Activated CD8-positive, alpha-beta memory T cell treated with anti-CD3 and anti-CD28 coated beads for 4 hours (primary cell): ENCODE measurements around the gene TNRC18.

Source experiments
- DNase-seq, 2 donors: peaks; one replicate each; pipeline ENCODE4 v3.0.0-alpha.2; 2020; ENCODE audit warnings: low read depth in 2 of 2

The TNRC18 gene

DNA sequence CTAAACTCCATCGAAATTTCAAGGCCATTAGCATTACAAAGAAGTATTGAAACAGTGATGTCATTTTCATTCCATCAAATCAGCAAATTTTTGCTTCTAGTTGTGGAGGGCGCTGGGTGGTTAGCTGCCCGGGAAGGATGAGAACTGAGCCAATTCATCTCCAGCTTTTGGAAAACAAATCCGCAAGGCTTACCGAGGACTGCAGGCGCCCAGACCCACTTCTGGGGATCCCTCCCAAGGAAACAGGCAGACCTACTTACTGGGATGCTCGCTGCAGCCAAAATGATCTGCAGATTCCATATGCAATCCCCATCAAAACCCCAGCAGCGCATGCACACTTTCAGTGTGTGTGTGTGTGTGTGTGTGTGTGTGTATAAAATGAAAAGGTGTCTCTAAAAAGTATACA, 19.2 kb downstream of the TNRC18 start:
- DNase-seq, result no peak

DNA sequence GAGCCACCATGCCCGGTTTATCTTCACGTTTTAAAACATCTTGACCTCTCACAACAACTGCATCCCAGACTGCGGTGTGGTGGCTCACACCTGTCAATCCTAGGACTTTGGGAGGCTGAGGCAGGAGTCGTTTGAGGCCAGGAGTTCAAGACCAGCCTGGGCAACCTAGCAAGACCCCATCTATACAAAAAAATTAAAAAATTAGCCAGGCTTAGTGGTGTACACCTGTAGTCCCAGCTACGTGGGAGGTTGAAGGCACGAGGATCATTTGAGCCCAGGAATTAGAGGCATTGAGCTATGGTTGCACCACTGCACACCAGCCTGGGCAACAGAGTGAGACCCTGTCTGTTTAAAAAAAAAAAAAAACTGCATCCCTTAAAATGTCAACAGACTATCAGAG, 20.2 kb downstream of the TNRC18 start:
- no peak for DNase-seq

DNA sequence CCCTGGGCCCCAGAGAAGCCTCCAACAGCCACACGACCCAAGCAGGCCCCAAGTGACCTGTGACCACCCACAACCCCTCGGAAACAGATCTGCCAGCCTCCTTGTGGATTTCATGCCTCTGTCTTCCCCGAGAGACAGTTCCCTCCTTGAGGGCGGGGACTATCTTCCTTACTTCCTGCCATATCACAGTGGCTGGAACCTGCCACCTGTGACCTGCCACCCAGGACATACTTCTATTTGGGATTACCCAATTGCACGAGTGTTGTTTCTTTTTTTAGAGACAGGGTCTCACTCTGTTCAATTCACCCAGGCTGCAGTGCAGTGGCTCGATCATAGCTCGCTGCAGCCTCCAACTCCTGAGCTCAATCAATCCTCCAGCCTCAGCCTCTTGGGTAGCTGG, 25.9 kb downstream of the TNRC18 start:
- no peak for DNase-seq

DNA sequence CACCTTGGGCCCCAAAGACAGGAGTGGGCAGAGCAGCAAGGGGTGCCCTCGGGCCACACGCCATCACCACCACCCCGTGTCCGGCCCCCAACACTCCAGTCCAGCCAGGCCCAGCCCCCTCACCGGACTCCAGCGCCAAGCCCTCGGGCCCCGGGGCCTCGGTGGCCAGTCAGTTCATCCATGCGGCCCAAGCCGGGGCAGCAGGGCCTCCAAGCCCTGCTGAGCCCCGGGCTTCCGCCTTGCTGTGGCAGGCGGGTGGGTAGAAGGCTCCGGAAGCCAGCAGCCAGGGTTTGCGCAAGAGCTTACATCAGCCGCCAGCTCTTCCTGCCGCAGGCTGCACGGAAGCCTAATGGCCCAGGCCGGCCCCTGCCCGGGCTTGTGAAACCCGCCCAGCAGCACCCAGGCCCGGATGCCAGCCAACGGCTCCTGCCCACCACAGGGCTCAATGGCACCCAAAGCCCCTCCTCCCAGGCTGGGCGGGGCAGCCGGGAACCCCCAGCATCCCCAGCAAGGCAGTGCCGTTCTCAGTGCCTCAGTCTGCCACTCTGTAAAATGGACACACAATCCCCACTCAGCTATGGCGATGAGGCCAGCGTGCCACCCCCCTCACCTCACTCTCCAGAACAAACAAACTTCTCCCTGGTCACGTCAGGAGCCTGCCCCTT, 26.5 kb downstream of the TNRC18 start:
- DNase-seq, result peak; percentile 73 to 83

DNA sequence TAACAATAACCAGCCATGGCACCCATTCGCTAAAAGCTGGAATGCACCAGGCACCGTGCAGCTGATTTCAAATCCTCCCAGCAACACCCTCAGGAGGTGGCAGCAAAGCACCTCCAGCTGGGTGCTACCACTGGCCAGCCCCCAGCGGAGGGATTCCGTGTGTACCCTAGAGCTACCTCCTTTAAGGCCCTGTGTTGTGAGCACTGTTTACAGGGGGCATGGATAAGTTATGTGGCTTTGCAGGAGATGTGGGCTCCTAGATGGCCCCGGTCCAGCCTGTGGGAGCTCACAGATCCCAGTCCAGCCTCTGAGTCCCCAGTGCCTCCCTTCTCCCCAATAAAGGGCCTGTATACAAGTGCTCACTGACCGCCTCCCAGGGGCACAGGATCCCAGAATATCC, 27.1 kb downstream of the TNRC18 start:
- peak; percentile 24 to 44 for DNase-seq

DNA sequence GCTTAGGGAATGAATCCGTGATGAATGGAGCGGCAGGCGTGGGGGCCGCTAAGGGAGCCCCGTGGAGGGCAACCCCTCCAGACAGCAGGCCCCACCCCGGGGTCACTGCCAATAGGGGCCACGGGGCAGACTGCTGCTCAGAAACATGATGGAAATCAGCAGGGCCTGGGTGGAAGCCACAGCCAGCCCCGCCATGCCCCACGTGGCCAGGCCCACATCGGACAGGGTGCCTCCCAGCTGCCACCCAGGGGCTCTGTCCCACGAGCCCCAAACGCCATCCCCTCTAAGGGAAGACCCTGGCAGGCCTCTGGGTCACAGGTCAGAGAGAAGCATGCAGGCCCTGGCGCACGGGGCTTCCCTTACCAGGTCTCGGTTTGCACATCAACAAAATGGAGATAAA, 28.4 kb downstream of the TNRC18 start:
- DNase-seq, result no peak

DNA sequence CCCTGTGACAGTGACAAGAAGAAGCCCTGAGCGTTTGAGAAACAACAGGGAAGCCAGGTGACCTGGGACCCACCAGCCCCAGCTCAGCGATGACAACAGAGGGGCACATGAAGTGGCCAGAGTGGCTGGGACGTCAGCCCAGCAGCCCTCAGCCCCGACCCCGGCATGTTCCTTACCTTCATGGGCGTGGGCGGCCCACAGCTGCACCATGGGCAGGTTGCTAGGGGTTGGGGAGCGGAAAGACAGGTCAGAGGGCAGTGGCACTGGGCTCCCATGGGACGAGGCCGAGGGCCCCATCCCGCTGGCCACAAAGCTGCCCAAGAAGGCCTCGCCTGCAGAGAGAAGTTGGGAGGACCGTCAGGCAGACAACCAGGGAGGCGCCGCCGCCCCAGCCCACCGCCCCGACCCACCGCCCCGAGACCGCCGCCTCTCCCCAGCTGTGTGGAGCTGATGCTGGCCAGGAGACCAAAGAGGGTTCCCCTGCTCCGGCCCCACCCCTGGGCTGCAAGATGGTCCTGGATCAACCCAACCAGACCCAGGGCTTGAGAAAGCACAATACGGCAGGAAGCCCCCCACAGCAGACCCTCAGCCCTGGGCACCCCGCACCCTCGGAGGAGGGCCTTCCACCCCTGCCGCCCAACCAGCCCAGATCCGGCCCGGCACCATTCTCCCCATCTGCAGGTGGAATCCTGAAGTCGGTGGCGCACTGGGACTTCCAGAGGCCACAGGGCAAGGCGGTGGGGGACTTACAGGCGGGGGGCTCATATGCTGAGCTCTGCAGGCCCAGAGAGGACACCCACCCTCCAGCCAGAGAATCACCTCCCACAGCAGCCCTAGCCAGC, 29.1 kb downstream of the TNRC18 start:
- DNase-seq, result no peak

DNA sequence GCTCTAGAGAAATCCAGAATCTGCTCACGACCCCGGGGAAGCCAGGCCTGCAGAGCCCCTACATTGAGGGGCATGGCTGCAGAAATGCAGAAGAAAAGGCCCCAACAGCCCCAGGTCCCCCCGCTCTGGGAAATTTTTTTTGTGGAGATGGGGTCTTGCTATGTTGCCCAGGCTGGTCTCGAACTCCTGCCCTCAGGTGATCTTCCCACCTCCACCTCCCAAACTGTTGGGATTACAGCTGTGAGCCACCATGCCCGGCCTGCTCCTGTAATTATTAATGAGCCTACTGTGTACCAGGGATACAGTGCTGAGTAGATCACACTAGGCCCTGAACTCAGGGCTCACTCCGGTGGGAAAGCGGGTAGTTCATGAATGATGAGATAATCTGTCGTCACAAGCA, 29.9 kb downstream of the TNRC18 start:
- DNase-seq, result no peak

DNA sequence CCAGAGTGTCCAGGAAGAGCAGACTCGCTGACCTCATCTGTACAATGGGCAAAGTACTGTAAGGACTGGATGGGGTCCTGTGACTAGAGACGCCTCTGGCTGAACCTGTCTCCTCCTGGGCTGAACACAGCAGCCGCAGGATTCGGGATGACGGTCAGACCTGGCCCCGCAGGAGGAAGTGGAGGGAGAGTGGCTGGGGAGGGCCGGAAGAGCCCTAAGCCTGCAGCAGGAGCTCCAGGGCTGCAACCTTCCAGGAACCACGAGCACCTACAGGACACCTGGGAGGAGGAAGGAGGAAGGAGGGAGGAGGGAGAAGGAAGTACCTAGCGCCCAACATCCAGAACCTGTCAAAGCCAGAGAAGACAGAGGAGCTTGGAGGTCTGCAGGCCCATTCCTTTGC, 30.3 kb downstream of the TNRC18 start:
- no peak for DNase-seq

DNA sequence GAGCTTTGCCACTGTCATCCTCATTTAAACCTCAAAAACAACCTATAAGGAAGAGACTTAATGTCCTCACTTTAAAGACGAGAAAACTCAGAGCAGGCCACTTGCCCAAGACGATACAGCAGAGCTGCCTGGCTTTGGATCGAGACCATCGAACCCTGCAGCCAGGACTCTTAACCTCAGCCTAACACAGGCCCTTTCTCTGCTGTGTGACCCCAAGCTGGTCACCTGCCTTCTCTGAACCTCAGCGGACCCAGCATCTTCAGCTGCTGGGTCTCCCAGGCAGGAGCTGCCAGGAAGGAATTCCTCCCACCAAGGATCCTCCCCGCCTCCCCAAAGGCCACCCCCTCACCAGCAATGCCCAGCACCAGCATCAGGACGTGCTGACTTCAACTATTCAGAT, 32.7 kb downstream of the TNRC18 start:
- no peak for DNase-seq

DNA sequence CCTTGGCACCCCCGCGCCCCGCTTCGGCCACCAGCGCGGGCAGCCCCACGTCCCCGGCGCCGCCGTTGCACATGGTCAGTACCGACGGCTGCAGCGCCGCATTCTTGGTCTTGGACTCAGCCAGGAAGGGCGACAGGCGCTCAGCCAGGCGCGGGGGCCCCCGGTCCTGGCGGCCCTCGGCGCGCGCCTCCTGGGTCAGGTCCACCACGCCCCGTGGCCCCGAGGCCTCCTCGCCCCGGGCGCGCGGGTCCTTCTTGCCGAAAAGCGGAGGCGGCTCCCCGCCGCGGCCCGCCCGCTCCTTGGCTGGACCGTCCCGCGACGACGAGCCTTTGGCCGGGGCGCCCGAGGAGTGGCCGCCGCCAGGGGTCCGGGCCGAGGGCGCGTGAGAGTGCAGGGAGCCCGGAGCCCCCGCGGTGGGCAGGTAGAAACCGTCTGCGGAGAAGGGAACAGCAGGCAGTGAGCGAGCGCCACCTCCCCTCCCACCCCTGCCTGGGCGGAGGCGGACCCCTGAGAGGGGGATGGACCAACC, 34.7 kb downstream of the TNRC18 start:
- DNase-seq, result no peak

DNA sequence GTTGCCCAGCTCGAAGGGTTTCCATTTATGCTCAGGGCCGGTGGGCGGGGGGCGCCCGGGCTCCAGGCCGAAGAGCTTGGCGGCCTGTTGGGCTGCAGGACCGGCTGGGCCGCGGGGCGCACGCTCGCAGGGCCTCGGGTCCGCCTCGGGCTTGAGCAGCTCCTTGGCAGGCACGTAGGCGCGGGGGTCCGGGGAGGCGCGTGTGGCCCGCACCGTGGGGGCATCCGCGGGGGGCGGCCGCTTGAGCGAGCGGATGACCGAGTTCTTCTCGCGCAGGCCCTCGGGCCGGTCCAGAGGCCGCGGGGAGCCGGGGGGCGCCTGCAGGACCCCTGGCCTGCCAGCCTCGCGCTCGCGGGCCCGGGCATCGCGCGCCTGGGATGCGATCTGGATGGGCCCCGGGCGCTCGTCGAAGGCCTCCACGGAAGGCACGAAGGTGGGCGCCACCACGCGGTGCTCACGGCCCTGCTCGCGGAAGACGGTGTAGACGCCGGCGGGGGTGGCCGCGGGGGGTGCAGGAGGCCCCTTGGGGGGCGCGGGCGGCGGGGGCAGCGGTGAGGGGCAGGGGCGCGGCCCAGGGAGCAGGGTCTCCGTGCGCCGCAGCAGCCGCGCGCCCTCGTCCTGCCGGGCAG, 35.2 kb downstream of the TNRC18 start:
- DNase-seq, result no peak

DNA sequence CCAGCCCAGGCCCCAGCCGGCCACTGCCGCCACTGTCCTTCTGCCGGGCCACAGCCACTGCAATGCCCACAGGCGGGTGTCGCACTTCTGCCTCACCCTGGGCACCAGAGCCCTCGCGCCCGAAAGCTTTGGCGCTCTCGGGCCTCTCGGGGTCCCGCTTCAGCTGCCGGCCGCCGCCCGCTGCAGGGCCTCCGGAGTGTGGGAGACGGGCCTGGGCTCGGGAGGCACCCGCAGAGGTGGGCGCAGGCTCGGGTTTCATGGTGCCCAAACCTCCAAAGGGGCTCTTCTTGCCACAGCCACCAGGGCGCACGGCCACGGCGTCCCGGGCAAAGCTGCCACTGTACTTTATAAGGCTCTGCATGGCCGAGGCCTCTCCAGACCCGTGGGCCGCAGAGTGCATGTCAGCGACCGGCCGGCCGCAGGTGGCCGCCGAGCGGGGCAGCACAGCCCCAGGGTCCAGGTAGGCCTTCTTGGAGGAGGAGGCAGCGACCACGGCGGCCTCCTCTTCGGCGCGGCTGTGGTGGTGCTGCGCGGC, 35.9 kb downstream of the TNRC18 start:
- no peak for DNase-seq

DNA sequence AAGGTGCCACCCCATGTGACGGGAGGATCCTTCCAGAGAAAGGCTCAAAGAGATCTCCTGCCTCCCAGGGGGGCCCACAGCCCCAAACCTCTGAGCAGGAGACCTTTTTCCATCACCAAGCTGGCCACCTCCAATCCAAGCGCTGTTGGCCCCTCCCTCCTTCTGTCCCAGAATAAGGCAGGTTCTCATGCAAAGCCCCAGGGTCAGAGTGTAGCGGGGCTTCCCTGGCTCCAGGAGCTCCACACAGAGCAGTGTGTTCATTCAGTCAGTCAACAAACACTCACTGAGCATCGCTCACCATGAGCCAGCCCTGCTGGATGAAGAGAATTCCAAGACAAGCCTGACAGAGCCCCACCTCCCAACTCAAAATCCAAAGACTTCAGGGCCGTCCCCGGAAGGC, 39.0 kb downstream of the TNRC18 start:
- DNase-seq, result no peak

DNA sequence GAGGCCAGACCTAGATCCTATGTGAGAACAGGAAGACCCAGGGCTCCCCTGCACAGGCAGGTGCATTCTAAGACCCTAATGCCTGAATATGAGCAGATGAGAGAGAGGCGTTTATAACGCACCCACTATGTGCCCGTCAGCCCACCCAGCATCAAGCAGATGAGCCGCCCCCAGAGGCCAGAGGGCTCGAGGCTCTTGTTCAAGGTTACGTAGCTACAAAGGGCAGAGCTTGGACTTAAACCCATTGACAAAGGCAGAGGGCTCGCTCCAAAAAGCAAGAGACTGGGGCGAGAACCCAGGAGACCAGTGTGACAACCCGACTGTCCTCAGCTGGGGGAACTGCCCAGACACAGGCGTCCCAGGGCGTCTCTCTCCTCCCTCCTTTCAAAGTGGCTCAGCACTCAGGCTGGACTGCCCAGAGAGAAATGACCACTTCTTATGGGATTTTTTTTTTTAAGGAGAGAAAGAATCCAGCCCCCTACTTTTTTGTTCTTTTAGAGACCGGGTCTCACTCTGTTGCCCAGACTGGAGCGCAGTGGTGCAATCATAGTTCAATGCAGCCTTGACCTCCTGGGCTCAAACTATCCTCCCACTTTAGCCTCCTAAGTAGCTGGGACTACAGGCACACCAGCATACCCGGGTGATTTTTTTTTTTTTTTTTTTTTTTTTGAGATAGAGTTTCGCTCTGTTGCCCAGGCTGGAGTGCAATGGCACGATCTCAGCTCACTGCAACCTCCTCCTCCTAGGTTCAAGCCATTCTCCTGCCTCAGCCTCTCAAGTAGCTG, 40.1 kb downstream of the TNRC18 start:
- no peak for DNase-seq

DNA sequence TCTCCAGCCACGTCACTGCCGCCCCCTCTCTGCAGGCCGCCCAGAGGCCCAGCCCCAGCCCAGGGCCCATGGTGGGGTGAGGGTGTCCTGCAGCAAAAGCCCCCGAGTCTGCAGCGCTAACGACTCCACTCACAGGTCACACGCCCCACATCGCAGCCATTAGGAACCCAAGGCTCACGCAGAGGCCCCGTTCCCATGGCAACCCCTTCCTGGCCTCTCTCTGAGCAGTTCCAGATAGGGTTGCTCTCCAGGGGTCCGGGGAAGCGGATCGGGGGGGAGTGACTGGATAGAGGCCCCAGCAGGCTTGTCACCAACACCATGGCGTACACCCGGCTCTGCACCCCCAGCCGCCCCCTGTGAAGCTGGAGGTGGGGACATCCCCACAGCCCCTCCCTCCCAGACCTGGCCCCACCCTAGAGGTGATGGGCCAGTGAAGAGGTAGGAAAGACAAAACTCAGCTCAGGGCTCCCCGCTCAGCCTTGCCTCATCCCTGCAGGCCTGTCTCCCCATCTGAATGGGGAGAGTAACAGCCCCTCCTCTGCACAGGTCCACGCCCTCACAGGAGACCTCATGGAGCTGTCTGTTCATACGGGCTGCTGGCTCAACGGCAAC, 41.2 kb downstream of the TNRC18 start:
- DNase-seq, result no peak

DNA sequence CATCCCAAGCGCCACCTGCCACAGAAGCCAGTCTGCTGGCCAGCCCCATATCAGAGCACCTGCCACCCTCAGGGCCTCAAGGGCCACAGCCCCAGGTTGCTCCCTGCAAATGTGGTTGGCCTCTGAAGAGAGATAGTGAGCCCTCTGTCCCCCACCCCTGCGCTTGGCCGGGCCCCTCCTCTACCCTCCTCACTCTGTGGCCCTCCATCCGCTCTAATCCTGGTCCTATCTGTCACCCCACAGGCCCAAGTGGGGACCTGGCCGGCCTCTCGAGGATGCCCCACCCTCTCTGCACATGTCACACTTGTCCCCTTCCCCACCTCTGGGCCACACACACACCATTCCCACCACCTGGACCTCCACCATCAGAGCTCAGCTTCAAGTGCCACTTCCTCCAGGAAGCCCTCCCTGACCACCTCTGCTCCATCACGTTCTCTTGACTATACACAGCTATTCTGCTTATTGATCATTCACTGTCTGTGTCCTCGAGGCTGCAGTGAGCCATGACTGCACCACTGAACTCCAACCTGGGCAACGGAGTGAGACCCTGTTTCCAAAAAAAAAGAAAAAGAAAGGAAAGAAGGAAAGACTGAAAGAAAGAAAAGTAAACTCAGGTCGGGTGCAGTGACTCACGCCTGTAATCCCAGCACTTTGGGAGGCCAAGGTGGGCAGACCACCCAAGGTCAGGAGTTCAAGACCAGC, 42.4 kb downstream of the TNRC18 start:
- DNase-seq, result no peak

DNA sequence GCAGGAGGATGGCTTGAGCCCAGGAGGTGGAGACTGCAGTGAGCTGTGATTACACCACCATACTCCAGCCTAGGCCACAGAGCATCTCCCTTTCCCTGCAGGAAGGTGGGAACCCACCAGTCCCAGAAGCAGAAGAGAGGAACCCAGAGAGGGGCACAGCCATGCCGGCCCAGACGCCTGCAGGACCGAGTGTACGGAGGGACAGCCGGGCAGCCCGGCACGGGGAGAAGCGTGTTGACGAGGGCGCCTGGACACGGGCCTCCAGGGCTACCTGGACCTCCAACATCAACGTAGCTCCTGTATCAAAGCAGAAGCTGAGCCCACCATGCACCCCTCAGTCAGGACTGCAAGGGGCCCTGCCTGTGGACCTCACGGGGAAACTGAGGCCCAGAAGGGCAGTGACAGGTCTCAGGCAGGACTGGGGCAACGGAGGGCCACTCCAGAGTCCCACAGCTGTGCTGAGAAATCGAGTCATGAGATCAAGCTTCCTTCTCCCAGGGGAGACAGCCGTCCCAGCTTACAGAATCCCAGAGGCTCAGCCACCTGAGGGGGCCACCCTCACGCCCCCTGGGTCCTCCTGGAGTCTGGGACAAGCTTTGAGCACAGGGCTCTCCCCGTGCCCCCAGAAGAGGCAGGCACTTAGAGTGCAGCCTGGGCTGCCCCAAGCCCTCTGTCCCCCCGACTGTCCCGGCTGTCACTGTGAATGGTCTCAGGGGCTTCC, 43.1 kb downstream of the TNRC18 start:
- no peak for DNase-seq

DNA sequence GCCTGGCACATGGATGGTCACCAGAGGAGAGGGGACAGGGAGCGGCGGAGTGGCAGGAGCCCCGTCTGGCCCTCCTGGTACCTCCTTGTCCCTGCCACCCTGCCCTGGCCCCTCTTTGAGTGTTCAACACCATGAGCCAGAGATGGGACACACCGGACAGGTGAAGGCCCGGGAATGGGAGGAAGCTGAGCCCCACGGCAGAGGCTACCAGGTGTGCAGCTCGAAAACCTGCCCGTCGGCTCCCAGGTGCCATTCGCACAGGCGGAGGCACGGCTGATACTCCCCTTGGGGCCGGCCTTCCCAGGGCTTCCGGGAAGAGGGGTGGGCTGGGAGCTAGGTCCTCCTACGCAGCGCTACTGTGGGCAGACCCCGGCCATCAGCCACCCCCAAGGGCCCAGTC, 44.1 kb downstream of the TNRC18 start:
- no peak for DNase-seq

DNA sequence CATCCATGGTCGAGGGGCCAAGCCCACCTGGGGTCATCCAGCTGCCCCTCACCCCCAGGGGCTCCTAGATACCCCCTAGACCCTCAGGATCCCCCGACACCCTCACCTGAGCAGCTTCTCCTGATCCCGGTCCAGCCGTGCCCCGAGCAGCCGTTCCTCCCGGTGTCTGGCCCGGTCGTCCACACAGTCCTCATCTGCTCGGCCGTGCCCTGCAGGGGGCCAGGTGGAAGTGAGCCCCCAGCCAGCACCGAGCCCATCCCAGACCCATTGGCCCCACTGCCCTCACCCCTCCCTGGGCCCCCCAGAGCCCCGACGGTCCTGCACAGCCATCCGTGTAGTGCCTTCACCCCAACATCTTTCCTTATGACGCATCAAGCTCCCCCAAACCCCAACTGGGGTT, 45.8 kb downstream of the TNRC18 start:
- DNase-seq, result no peak
